ENCODE results near the gene PTBP1. TPM values are rescaled to one million over a fixed set of nuclear protein-coding genes. Genes with fewer than 3 reads are reported as not detected.

Gene PTBP1
- total and polyA plus RNA-seq, 2 of the 13 experiments (the other 11 are each of a cell fraction or from before 2014, with no cell fraction given) = 195 to 288 TPM

- ChIA-PET POLR2A (interaction anchor here (0.5 to 0.6 kb wide), 2 partner anchors 9 to 12 kb away, joined by 3 to 4 read pairs; no protein-coding TSS in a partner anchor), CTCF (ENCODE audit: low intra/inter-chr PET ratio, low total read pairs) (no interaction called here)
- Histone ChIP-seq H3K27ac (ENCODE audit: extremely low read length, insufficient read depth, low read length) (peak overlapping the region; percentile 45), H3K9me3 (ENCODE audit: low read length) (no peaks in the 10 kb centered on the region), H3K4me2 (ENCODE audit: low read depth, low read length) (peak overlapping the region; percentile 89), H3K9ac (ENCODE audit: insufficient read depth, low read depth, low read length) (peak overlapping the region; percentile 99; the same call in 1 of the 2 replicates), H3K4me3 (replicated peaks in 1 of 3; ENCODE audit: insufficient read depth in 1 of 3, low read depth in 2 of 3, low read length in 3 of 3) (peak overlapping the region in 1 of 3 experiments; percentile 96; a peak in 2 of 6 replicates), H4K20me1 (ENCODE audit: insufficient read depth, low read length) (peaks cover 78% of the 10 kb centered on the region), H3K4me1 (ENCODE audit: insufficient read depth, low read length) (peaks cover 36% of the 10 kb centered on the region), H3K36me3 (replicated peaks in 1 of 2; ENCODE audit: control insufficient read depth in 1 of 2, insufficient read depth in 2 of 2, low read length in 2 of 2) (peaks cover 34 to 62% of the 10 kb centered on the region in 2 experiments; a peak in 4 of 5 replicates), H3K27me3 (ENCODE audit: control insufficient read depth in 1 of 2, insufficient read depth in 2 of 2, low read length in 2 of 2) (no peaks in the 10 kb centered on the region; a peak in 1 of 5 replicates), H2AFZ (ENCODE audit: low read length) (no peak overlapping the region), H3K79me2 (ENCODE audit: insufficient read depth, low read length) (peaks cover 79% of the 10 kb centered on the region)
- in situ Hi-C loops (cut with HindIII; ENCODE audit: extremely low pct_ligation_motif_present, low pct_unique_long_range_greater_than_20kb) (no loop called here), intact Hi-C loops (cut with micrococcal nuclease; ENCODE audit: unreplicated experiment) (no loop called here)
- ATAC-seq (no peak), DNase-seq (ENCODE audit: low spot score) (no peak), FAIRE-seq (no peak)
- BruUV-seq (replicated peaks) = no TSS peak
- WGBS (ENCODE audit: low lambda C conversion rate) = 88% methylated on average over 15 of the region's 29 CpGs
- TF ChIP-seq, protein P1, sequence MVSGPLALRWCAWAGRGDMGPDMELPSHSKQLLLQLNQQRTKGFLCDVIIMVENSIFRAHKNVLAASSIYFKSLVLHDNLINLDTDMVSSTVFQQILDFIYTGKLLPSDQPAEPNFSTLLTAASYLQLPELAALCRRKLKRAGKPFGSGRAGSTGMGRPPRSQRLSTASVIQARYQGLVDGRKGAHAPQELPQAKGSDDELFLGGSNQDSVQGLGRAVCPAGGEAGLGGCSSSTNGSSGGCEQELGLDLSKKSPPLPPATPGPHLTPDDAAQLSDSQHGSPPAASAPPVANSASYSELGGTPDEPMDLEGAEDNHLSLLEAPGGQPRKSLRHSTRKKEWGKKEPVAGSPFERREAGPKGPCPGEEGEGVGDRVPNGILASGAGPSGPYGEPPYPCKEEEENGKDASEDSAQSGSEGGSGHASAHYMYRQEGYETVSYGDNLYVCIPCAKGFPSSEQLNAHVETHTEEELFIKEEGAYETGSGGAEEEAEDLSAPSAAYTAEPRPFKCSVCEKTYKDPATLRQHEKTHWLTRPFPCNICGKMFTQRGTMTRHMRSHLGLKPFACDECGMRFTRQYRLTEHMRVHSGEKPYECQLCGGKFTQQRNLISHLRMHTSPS (CRISPR knock-in tag; IDR thresholded peaks at IDR 0.05; ENCODE audit: low read depth) = no peak
- TF ChIP-seq SP1 (IDR thresholded peaks at IDR 0.05) (no peak), SP1 (CRISPR knock-in tag; IDR thresholded peaks at IDR 0.05) (no peak), ZSCAN31 (CRISPR knock-in tag; IDR thresholded peaks at IDR 0.05; ENCODE audit: low read depth) (no peak), CBX5 (CRISPR knock-in tag; IDR thresholded peaks at IDR 0.05; ENCODE audit: borderline replicate concordance) (0 out of 2 replicates have a peak, but pooled peaks have one; percentile 1), NFYB (CRISPR knock-in tag; IDR thresholded peaks at IDR 0.05) (no peak), ZKSCAN5 (CRISPR knock-in tag; IDR thresholded peaks at IDR 0.05) (no peak), ZNF883 (CRISPR knock-in tag; IDR thresholded peaks at IDR 0.05; ENCODE audit: not compliant biosample characterization) (no peak), TAF15 (IDR thresholded peaks at IDR 0.05; ENCODE audit: low read depth, low read length, poor library complexity, severe bottlenecking) (no peak), HDAC2 (CRISPR knock-in tag; IDR thresholded peaks at IDR 0.05) (no peak), RBFOX2 (IDR thresholded peaks at IDR 0.05; ENCODE audit: low read depth, low read length) (peak; percentile 82), SYNCRIP (IDR thresholded peaks at IDR 0.05; ENCODE audit: insufficient read depth, low read depth, low read length) (no peak), ZNF670 (CRISPR knock-in tag; IDR thresholded peaks at IDR 0.05; ENCODE audit: borderline replicate concordance) (no peak), CBX1 (IDR thresholded peaks at IDR 0.05; ENCODE audit: low read depth) (no peak), POLR2G (IDR thresholded peaks at IDR 0.05; ENCODE audit: low read depth, low read length) (peak; percentile 57), GABPB1 (CRISPR knock-in tag; IDR thresholded peaks at IDR 0.05) (peak; percentile 24; the same call in 1 of the 2 replicates), KLF9 (CRISPR knock-in tag; IDR thresholded peaks at IDR 0.05; ENCODE audit: low read depth) (no peak), NCOA2 (CRISPR knock-in tag; IDR thresholded peaks at IDR 0.05) (no peak), PTBP1 (IDR thresholded peaks at IDR 0.05; ENCODE audit: low read depth, low read length, poor library complexity, severe bottlenecking) (no peak), ZSCAN30 (CRISPR knock-in tag; IDR thresholded peaks at IDR 0.05) (no peak), KDM5A (IDR thresholded peaks at IDR 0.05; ENCODE audit: borderline replicate concordance, low read length) (no peak)
- TF ChIP-seq, protein P2, sequence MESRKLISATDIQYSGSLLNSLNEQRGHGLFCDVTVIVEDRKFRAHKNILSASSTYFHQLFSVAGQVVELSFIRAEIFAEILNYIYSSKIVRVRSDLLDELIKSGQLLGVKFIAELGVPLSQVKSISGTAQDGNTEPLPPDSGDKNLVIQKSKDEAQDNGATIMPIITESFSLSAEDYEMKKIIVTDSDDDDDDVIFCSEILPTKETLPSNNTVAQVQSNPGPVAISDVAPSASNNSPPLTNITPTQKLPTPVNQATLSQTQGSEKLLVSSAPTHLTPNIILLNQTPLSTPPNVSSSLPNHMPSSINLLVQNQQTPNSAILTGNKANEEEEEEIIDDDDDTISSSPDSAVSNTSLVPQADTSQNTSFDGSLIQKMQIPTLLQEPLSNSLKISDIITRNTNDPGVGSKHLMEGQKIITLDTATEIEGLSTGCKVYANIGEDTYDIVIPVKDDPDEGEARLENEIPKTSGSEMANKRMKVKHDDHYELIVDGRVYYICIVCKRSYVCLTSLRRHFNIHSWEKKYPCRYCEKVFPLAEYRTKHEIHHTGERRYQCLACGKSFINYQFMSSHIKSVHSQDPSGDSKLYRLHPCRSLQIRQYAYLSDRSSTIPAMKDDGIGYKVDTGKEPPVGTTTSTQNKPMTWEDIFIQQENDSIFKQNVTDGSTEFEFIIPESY (CRISPR knock-in tag; IDR thresholded peaks at IDR 0.05) = 0 out of 2 replicates have a peak, but pooled peaks have one; percentile 42
Observed at GRCh38 chr19:801030-801860, 4.0 kb downstream of the PTBP1 start.
